ENCODE results near the gene ETFRF1.

Gene ETFRF1

GRCh38 chr12:25195056-25195971 lies at the start of gene ETFRF1, which contains the start of gene DNAI7:
Gene ETFRF1, plus strand, starts transcription at chr12:25195237. Its CDS starts 8,720 bp downstream, at chr12:25203957.
Gene DNAI7, minus strand, starts transcription at chr12:25195160. Its CDS starts 82 bp downstream, at chr12:25195078.
- DNase-seq (ENCODE audit: low read depth in 2 of 2): peak; percentile 91 to 95

- DNase-seq (ENCODE audit: low read depth in 2 of 2): no peak
These were observed 48.4 kb upstream of the ETFRF1 start for GRCh38 chr12:25146686-25147085.

GRCh38 chr12:25151476-25151875 lies 43.6 kb upstream of the ETFRF1 start:
- DNase-seq (ENCODE audit: low read depth in 2 of 2): no peak

- DNase-seq (ENCODE audit: low read depth in 2 of 2): no peak
These were observed 43.0 kb upstream of the ETFRF1 start for GRCh38 chr12:25152055-25152454.

GRCh38 chr12:25155022-25155576 lies 39.9 kb upstream of the ETFRF1 start:
- no peak for DNase-seq (ENCODE audit: low read depth in 2 of 2)

GRCh38 chr12:25156061-25156460 lies 39.0 kb upstream of the ETFRF1 start:
- DNase-seq (ENCODE audit: low read depth in 2 of 2): no peak

- DNase-seq (ENCODE audit: low read depth in 2 of 2): no peak
These were observed 32.2 kb upstream of the ETFRF1 start for GRCh38 chr12:25162866-25163265.

- DNase-seq (ENCODE audit: low read depth in 2 of 2): no peak
These were observed 12.3 kb upstream of the ETFRF1 start for GRCh38 chr12:25182765-25183164.

- no peak for DNase-seq (ENCODE audit: low read depth in 2 of 2)
These were observed 10.9 kb upstream of the ETFRF1 start for GRCh38 chr12:25184132-25184531.

GRCh38 chr12:25186038-25186787 lies 8.8 kb upstream of the ETFRF1 start:
- no peak for DNase-seq (ENCODE audit: low read depth in 2 of 2)

- no peak for DNase-seq (ENCODE audit: low read depth in 2 of 2)
These were observed 8.1 kb upstream of the ETFRF1 start for GRCh38 chr12:25186788-25187402.

- DNase-seq (ENCODE audit: low read depth in 2 of 2): no peak
These were observed 7.3 kb upstream of the ETFRF1 start for GRCh38 chr12:25187781-25188180.

GRCh38 chr12:25189656-25190055 lies 5.4 kb upstream of the ETFRF1 start:
- DNase-seq (ENCODE audit: low read depth in 2 of 2): no peak

- DNase-seq (ENCODE audit: low read depth in 2 of 2): no peak
These were observed 4.2 kb upstream of the ETFRF1 start for GRCh38 chr12:25190793-25191192.

GRCh38 chr12:25194214-25194613 lies 823 bp upstream of the ETFRF1 start:
- DNase-seq (ENCODE audit: low read depth in 2 of 2): no peak

GRCh38 chr12:25194722-25195055 lies 348 bp upstream of the ETFRF1 start:
- no peak for DNase-seq (ENCODE audit: low read depth in 2 of 2)

GRCh38 chr12:25197608-25198007 lies 2.6 kb downstream of the ETFRF1 start:
- no peak for DNase-seq (ENCODE audit: low read depth in 2 of 2)

GRCh38 chr12:25200703-25201102 lies 5.7 kb downstream of the ETFRF1 start:
- no peak for DNase-seq (ENCODE audit: low read depth in 2 of 2)

GRCh38 chr12:25202137-25202536 lies 7.1 kb downstream of the ETFRF1 start:
- DNase-seq (ENCODE audit: low read depth in 2 of 2): no peak

- DNase-seq (ENCODE audit: low read depth in 2 of 2): no peak
These were observed 12.4 kb downstream of the ETFRF1 start for GRCh38 chr12:25207411-25207810.

GRCh38 chr12:25207846-25208245 lies 12.8 kb downstream of the ETFRF1 start:
- DNase-seq (ENCODE audit: low read depth in 2 of 2): no peak

GRCh38 chr12:25208554-25208953 lies 13.5 kb downstream of the ETFRF1 start:
- no peak for DNase-seq (ENCODE audit: low read depth in 2 of 2)

Data from stimulated activated CD8-positive, alpha-beta memory T cell treated with anti-CD3 and anti-CD28 coated beads, Interleukin-7, amount 100 ng/mL, for 1 hour (primary cell).